HCT116 (cell line): ENCODE data around the gene OR10A7.

ENCODE experiments used
- EZH2 ChIP-seq: fragments of 200-600 bp; sonication (generic); IDR thresholded peaks from 2 replicates; pipeline ENCODE4 v1.6.1; 2017; ENCODE audit warnings: antibody characterized with exemption, mixed run types
- POLR2A ChIP-seq: IDR thresholded peaks from 2 replicates; pipeline ENCODE4 v1.7.0; 2011; ENCODE audit warnings: borderline replicate concordance; ENCODE audit not compliant: insufficient read depth, insufficient read length; ENCODE audit errors: extremely low read depth
- POLR2AphosphoS5 ChIP-seq: IDR thresholded peaks from 2 replicates; pipeline ENCODE4 v1.6.1; 2011; ENCODE audit warnings: mild to moderate bottlenecking, low read depth, low read length, moderate library complexity

DNA sequence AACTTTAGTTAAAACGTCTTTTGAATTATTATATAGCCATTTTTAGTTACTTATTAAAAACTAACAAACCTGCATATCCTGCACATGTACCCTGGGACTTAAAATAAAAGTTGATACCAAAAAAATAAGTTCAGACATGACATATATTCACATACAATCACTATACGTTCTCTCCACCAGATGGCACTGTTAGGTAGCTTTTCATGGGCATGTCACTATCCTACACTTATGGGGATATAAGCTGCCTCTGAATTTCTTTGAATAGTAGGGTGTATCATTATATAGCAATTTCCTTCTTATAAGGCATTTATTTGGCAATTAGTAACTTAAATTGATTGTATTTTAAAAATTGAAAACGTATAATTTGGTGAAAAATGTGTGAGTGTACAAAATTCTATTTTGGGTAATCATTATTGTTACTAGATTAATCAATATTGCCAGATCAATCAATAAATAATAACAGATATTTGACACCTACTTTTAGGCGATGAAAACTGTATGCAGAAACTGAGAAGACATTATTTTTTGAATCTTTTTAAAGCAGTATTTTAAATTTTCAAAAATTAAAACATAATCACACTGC lies 31.8 kb upstream of the OR10A7 start:
- TF ChIP-seq POLR2A (no peak), EZH2 (no peak), POLR2AphosphoS5 (no peak)
